Measurements from ENCODE around the gene RACK1. TPM values are rescaled to one million over a fixed set of nuclear protein-coding genes. Genes with fewer than 3 reads are reported as not detected.

The RACK1 gene
- polyA plus RNA-seq, 1 donor (not counting 4 experiments of a cell fraction or from before 2014, with no cell fraction given): 3,291 TPM

GRCh38 chr5:181246276-181247049, 2.8 kb upstream of the RACK1 start:
- DNase-seq (ENCODE audit: low read depth, low spot score) (no peak), FAIRE-seq (no peak)
- peak overlapping the region; percentile 83 for H3K27ac ChIP-seq (ENCODE audit: control insufficient read depth, insufficient read depth, low read length)
- peak overlapping the region; percentile 89 to 93 (median 89) for H3K4me3 ChIP-seq (ENCODE audit: control insufficient read depth in 2 of 3, extremely low read depth in 1 of 3, insufficient read depth in 2 of 3, low read depth in 1 of 3, low read length in 3 of 3)
- peaks cover 75% of the 10 kb centered on the region for H3K79me2 ChIP-seq (ENCODE audit: control insufficient read depth, insufficient read depth, low read length)
- H3K27me3 ChIP-seq (ENCODE audit: control insufficient read depth, extremely low read depth, insufficient read depth, low read length): no peaks in the 10 kb centered on the region
- peaks cover 7 to 27% of the 10 kb centered on the region in 2 experiments for H3K36me3 ChIP-seq (ENCODE audit: control insufficient read depth in 2 of 2, extremely low read depth in 1 of 2, insufficient read depth in 2 of 2, low read length in 2 of 2)
- H3K9me3 ChIP-seq (ENCODE audit: control insufficient read depth, low read depth, low read length): no peaks in the 10 kb centered on the region
- dilution Hi-C loops (cut with MboI; ENCODE audit: extremely low pct_ligation_motif_present, low sequenced_read_pairs): no loop called here
- H3K4me2 ChIP-seq (ENCODE audit: control insufficient read depth, extremely low read depth, insufficient read depth, low read depth, low read length): peak overlapping the region; percentile 94
- H2AFZ ChIP-seq (ENCODE audit: control insufficient read depth, low read length): peak overlapping the region; percentile 82
- peak overlapping the region; percentile 97 for H3K9ac ChIP-seq (ENCODE audit: control insufficient read depth, extremely low read depth, insufficient read depth, low read length)
- no peak for TF ChIP-seq EZH2 (IDR thresholded peaks at IDR 0.05; ENCODE audit: low read length)
- TF ChIP-seq CTCF (optimal IDR thresholded peaks at IDR 0.05 in 1 of 3, IDR thresholded peaks at IDR 0.05 in 1 of 3, conservative IDR thresholded peaks at IDR 0.05 in 1 of 3; ENCODE audit: extremely low read depth in 1 of 3, insufficient read depth in 2 of 3, low read length in 3 of 3): no peak
- H3K9me1 ChIP-seq (ENCODE audit: control insufficient read depth, extremely low read depth, insufficient read depth, low read length): no peaks in the 10 kb centered on the region
- peaks cover 3% of the 10 kb centered on the region for H4K20me1 ChIP-seq (ENCODE audit: control insufficient read depth, extremely low read depth, insufficient read depth, low read length)
- H3K4me1 ChIP-seq (ENCODE audit: control insufficient read depth, extremely low read depth, insufficient read depth, low read length): peaks cover 34% of the 10 kb centered on the region

GRCh38 chr5:181245427-181246275, 1.9 kb upstream of the RACK1 start:
- TF ChIP-seq EZH2 (IDR thresholded peaks at IDR 0.05; ENCODE audit: low read length): no peak
- no peak for TF ChIP-seq CTCF (optimal IDR thresholded peaks at IDR 0.05 in 1 of 3, IDR thresholded peaks at IDR 0.05 in 1 of 3, conservative IDR thresholded peaks at IDR 0.05 in 1 of 3; ENCODE audit: extremely low read depth in 1 of 3, insufficient read depth in 2 of 3, low read length in 3 of 3)
- DNase-seq (ENCODE audit: low read depth, low spot score) (no peak), FAIRE-seq (no peak)
- Histone ChIP-seq H3K79me2 (ENCODE audit: control insufficient read depth, insufficient read depth, low read length) (peaks cover 76% of the 10 kb centered on the region), H3K4me1 (ENCODE audit: control insufficient read depth, extremely low read depth, insufficient read depth, low read length) (peaks cover 38% of the 10 kb centered on the region), H4K20me1 (ENCODE audit: control insufficient read depth, extremely low read depth, insufficient read depth, low read length) (peaks cover 10% of the 10 kb centered on the region), H3K27me3 (ENCODE audit: control insufficient read depth, extremely low read depth, insufficient read depth, low read length) (no peaks in the 10 kb centered on the region), H3K9me1 (ENCODE audit: control insufficient read depth, extremely low read depth, insufficient read depth, low read length) (no peaks in the 10 kb centered on the region), H3K4me2 (ENCODE audit: control insufficient read depth, extremely low read depth, insufficient read depth, low read depth, low read length) (peak overlapping the region; percentile 94), H3K36me3 (ENCODE audit: control insufficient read depth in 2 of 2, extremely low read depth in 1 of 2, insufficient read depth in 2 of 2, low read length in 2 of 2) (peaks cover 6 to 32% of the 10 kb centered on the region in 2 experiments), H2AFZ (ENCODE audit: control insufficient read depth, low read length) (peak overlapping the region; percentile 78), H3K9ac (ENCODE audit: control insufficient read depth, extremely low read depth, insufficient read depth, low read length) (peak overlapping the region; percentile 97), H3K27ac (ENCODE audit: control insufficient read depth, insufficient read depth, low read length) (peak overlapping the region; percentile 83), H3K9me3 (ENCODE audit: control insufficient read depth, low read depth, low read length) (no peaks in the 10 kb centered on the region), H3K4me3 (ENCODE audit: control insufficient read depth in 2 of 3, extremely low read depth in 1 of 3, insufficient read depth in 2 of 3, low read depth in 1 of 3, low read length in 3 of 3) (peak overlapping the region; percentile 89 to 93 (median 89))
- dilution Hi-C loops (cut with MboI; ENCODE audit: extremely low pct_ligation_motif_present, low sequenced_read_pairs): no loop called here
